Stimulated activated CD8-positive, alpha-beta memory T cell treated with anti-CD3 and anti-CD28 coated beads, Interleukin-12 subunit alpha, Interleukin-12 subunit beta, amount 100 ng/mL, for 1 hour (primary cell): ENCODE results near the gene ANKZF1.

Source experiments
- DNase-seq: peaks from one replicate; pipeline ENCODE4 v3.0.0-alpha.2; 2020; ENCODE audit warnings: low read depth

Gene ANKZF1

GRCh38 chr2:219282943-219283581 is 53.5 kb downstream of the ANKZF1 start:
- no peak for DNase-seq

GRCh38 chr2:219284501-219285372 is 55.1 kb downstream of the ANKZF1 start:
- DNase-seq, result no peak

- no peak for DNase-seq
Observed at GRCh38 chr2:219285373-219285735, 55.7 kb downstream of the ANKZF1 start.

- DNase-seq, result no peak
Observed at GRCh38 chr2:219285894-219286425, 56.4 kb downstream of the ANKZF1 start.
